Measurements from ENCODE around the gene MED17. TPM values are rescaled to one million over a fixed set of nuclear protein-coding genes. Genes with fewer than 3 reads are reported as not detected.
"Not testable (repeated sequence)": the region's sequence is repeated elsewhere in the genome, so short reads cannot be mapped to it uniquely, and the experiment has no call there.

MED17 gene
- total and polyA plus RNA-seq, 10 donors: 10.4 to 41.3 (median 36.6) TPM

GRCh38 chr11:93757924-93758865, 25.9 kb upstream of the MED17 start:
- no peak for DNase-seq
- H3K9me3 ChIP-seq: no peaks in the 10 kb centered on the region
- no peaks in the 10 kb centered on the region for H3K27me3 ChIP-seq (replicated peaks in 1 of 7)
- H3K36me3 ChIP-seq: peaks cover 5 to 100% (median 72%) of the 10 kb centered on the region in 6 donors
- WGBS, 5 donors: 95 to 98% (median 98%) methylated on average over 17 to 38 of the region's 38 CpGs
- intact Hi-C loops (cut with DNase I; ENCODE audit: low total_unique reads): no loop called here
- no peak overlapping the region for H3K4me3 ChIP-seq
- H3K27ac ChIP-seq: no peak overlapping the region
- H3K4me1 ChIP-seq: no peaks in the 10 kb centered on the region
- TF ChIP-seq POLR2AphosphoS5 (IDR thresholded peaks at IDR 0.05): peak in 1 of 3 donors; percentile 43
- no peak for TF ChIP-seq CTCF (IDR thresholded peaks at IDR 0.05 in 8 of 11, conservative IDR thresholded peaks at IDR 0.05 in 3 of 11)

- H3K27me3 ChIP-seq (replicated peaks in 1 of 7); H3K27ac ChIP-seq; intact Hi-C loops (cut with DNase I; ENCODE audit: low total_unique reads); H3K4me1 ChIP-seq; H3K9me3 ChIP-seq; DNase-seq; H3K4me3 ChIP-seq: not testable (repeated sequence)
- peaks cover 2 to 100% (median 75%) of the 10 kb centered on the region in 6 donors for H3K36me3 ChIP-seq
- 94 to 99% (median 97%) methylated on average over 4 of the region's 4 CpGs for WGBS, 5 donors
Measured at GRCh38 chr11:93759123-93759522, 25.0 kb upstream of the MED17 start.

- WGBS, 5 donors: 90 to 100% (median 97%) methylated on average over 1 of the region's 1 CpG
- TF ChIP-seq CTCF (IDR thresholded peaks at IDR 0.05 in 8 of 11, conservative IDR thresholded peaks at IDR 0.05 in 3 of 11) (no peak), POLR2A (IDR thresholded peaks at IDR 0.05) (no peak), POLR2AphosphoS5 (IDR thresholded peaks at IDR 0.05) (no peak)
- Histone ChIP-seq H3K4me3 (no peak overlapping the region), H3K27me3 (replicated peaks in 1 of 7) (no peaks in the 10 kb centered on the region), H3K4me1 (no peaks in the 10 kb centered on the region), H3K36me3 (peaks cover 0 to 95% (median 67%) of the 10 kb centered on the region in 6 donors), H3K27ac (no peak overlapping the region), H3K9me3 (peaks cover 0 to 2% (median under 1%) of the 10 kb centered on the region in 8 donors)
- DNase-seq: no peak
- intact Hi-C loops (cut with DNase I; ENCODE audit: low total_unique reads): no loop called here
Measured at GRCh38 chr11:93761910-93762309, 22.2 kb upstream of the MED17 start.

GRCh38 chr11:93765551-93765950, 18.5 kb upstream of the MED17 start:
- Histone ChIP-seq H3K4me1 (no peaks in the 10 kb centered on the region), H3K4me3 (no peak overlapping the region), H3K27me3 (replicated peaks in 1 of 7) (no peaks in the 10 kb centered on the region), H3K27ac (no peak overlapping the region), H3K9me3 (peaks cover 0 to 6% (median 5%) of the 10 kb centered on the region in 8 donors), H3K36me3 (peaks cover 0 to 58% (median 34%) of the 10 kb centered on the region in 6 donors)
- TF ChIP-seq CTCF (IDR thresholded peaks at IDR 0.05 in 8 of 11, conservative IDR thresholded peaks at IDR 0.05 in 3 of 11) (no peak), POLR2A (IDR thresholded peaks at IDR 0.05) (no peak), POLR2AphosphoS5 (IDR thresholded peaks at IDR 0.05) (no peak)
- DNase-seq: no peak
- intact Hi-C loops (cut with DNase I; ENCODE audit: low total_unique reads): no loop called here
- 53 to 89% (median 71%) methylated on average over 2 of the region's 2 CpGs for WGBS, 5 donors
